ENCODE measurements around the gene TUBB2B.
"Not testable (repeated sequence)": the region's sequence is repeated elsewhere in the genome, so short reads cannot be mapped to it uniquely, and the experiment has no call there.

The TUBB2B gene

GRCh38 chr6:3217286-3217685 is 10.2 kb downstream of the TUBB2B start:
- in situ Hi-C loops (cut with MboI; ENCODE audit: low sequenced_read_pairs) = no loop called here

- in situ Hi-C loops (cut with MboI; ENCODE audit: low sequenced_read_pairs) = no loop called here
Observed at GRCh38 chr6:3214898-3215297, 12.6 kb downstream of the TUBB2B start.

- in situ Hi-C loops (cut with MboI; ENCODE audit: low sequenced_read_pairs) = no loop called here
Observed at GRCh38 chr6:3213334-3213695, 14.1 kb downstream of the TUBB2B start.

GRCh38 chr6:3212261-3212660 is 15.2 kb downstream of the TUBB2B start:
- in situ Hi-C loops (cut with MboI; ENCODE audit: low sequenced_read_pairs) = no loop called here

DNA sequence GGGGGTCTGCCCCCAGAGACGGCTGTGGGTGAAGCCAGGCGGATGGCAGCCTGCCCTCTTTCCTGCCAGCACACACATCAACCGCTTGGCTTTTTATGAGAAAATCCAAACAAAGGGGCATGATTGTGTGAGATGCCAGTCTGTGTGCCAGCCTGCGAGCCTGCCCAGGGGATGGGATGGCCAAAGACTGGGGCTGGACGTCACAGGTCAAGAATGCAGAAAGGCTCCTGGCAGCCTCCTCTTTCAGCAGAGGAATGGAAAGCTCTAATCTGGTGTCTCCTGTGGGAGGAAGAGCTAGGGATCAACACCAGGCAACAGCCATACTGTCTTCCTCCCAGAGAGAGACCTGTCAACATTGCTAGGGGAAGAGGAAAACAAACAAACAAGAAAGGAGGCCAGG is 15.8 kb downstream of the TUBB2B start:
- in situ Hi-C loops (cut with MboI; ENCODE audit: low sequenced_read_pairs) = no loop called here

GRCh38 chr6:3210024-3210610 is 17.3 kb downstream of the TUBB2B start:
- in situ Hi-C loops (cut with MboI; ENCODE audit: low sequenced_read_pairs) = no loop called here

GRCh38 chr6:3209114-3210023 is 18.1 kb downstream of the TUBB2B start:
- in situ Hi-C loops (cut with MboI; ENCODE audit: low sequenced_read_pairs) = no loop called here

DNA sequence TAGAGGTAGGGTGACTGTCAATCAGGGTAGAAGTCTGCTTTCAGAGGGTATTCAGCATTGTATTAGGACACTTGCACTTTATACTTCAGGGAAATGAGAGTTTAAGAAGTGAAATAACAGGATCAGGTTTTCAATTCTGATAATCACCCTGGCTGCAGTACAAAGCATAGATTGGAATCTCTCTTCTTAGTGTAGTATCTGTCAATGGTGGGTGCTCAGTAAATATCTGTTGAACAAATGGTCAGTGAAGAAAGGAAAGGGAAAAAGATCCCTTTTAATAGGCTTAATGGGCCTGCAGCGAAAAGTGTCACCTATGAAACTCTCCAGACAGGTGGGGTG is 18.7 kb downstream of the TUBB2B start:
- in situ Hi-C loops (cut with MboI; ENCODE audit: low sequenced_read_pairs) = no loop called here

GRCh38 chr6:3208098-3208774 is 19.2 kb downstream of the TUBB2B start:
- in situ Hi-C loops (cut with MboI; ENCODE audit: low sequenced_read_pairs) = no loop called here

GRCh38 chr6:3206339-3207015 is 21.0 kb downstream of the TUBB2B start:
- in situ Hi-C loops (cut with MboI; ENCODE audit: low sequenced_read_pairs) = no loop called here

GRCh38 chr6:3205913-3206312 is 21.5 kb downstream of the TUBB2B start:
- in situ Hi-C loops (cut with MboI; ENCODE audit: low sequenced_read_pairs) = no loop called here

GRCh38 chr6:3204921-3205320 is 22.5 kb downstream of the TUBB2B start:
- in situ Hi-C loops (cut with MboI; ENCODE audit: low sequenced_read_pairs) = no loop called here

- in situ Hi-C loops (cut with MboI; ENCODE audit: low sequenced_read_pairs) = no loop called here
Observed at GRCh38 chr6:3202999-3203696, 24.3 kb downstream of the TUBB2B start.

DNA sequence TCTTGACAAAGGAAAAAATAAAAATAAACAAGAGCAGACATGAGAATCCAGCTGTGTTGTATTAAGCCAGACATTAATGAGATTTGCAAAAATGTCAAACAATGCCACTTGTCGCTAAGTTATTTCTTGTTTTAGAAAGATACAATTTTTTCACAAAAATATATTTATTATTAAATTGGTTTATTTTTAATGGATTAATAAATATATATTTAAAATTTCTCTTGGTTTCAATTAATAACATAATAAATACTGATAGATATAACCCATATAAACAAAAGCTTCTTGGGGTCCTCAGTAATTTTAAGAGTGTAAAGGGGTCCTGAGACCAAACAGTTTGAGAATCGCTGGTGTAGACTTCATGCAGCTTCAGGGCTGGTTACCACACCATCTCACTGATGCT is 26.1 kb downstream of the TUBB2B start:
- in situ Hi-C loops (cut with MboI; ENCODE audit: low sequenced_read_pairs) = no loop called here

GRCh38 chr6:3200682-3201081 is 26.8 kb downstream of the TUBB2B start:
- in situ Hi-C loops (cut with MboI; ENCODE audit: low sequenced_read_pairs) = no loop called here

DNA sequence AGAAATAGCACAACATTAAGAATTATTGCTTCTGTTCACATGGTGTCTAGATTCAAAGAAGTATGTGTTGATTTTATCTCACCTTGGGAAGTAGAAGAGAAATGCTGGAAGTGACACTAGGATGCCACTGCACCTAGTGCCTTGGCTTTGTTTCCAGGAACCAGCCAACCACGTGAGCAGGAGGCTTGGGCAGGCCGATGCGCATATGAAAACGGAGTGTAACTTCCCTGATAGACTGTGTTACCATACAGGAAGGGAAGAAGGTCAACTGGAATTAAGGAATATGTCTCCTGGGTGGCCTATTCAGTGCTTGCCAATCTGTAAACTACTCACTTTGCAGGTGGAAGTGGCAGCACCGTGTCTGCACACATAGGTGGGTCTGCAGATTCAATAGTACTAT is 28.1 kb downstream of the TUBB2B start:
- in situ Hi-C loops (cut with MboI; ENCODE audit: low sequenced_read_pairs) = no loop called here

GRCh38 chr6:3197734-3198133 is 29.7 kb downstream of the TUBB2B start:
- in situ Hi-C loops (cut with MboI; ENCODE audit: low sequenced_read_pairs) = not testable (repeated sequence)

- in situ Hi-C loops (cut with MboI; ENCODE audit: low sequenced_read_pairs) = no loop called here
Observed at GRCh38 chr6:3196770-3197169, 30.7 kb downstream of the TUBB2B start.

GRCh38 chr6:3195695-3196497 is 31.6 kb downstream of the TUBB2B start:
- in situ Hi-C loops (cut with MboI; ENCODE audit: low sequenced_read_pairs) = no loop called here

DNA sequence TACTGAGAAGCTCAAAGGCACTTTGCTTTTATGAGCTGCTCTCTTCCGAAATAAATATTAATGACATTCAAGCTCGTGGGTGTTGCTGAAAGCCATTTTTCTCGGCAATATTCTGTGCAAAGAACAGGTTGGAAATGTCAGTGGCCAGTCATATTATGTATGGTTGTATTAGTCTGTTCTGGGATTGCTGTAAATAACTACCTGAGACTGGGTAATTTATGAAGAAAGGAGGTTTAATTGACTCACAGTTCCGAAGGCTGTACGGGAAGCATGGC is 32.1 kb downstream of the TUBB2B start:
- in situ Hi-C loops (cut with MboI; ENCODE audit: low sequenced_read_pairs) = no loop called here

Data from HL-60/S4 (cell line).